GM21825 (cell line): ENCODE measurements around the gene KNTC1.
"Not testable (repeated sequence)": the region's sequence is repeated elsewhere in the genome, so short reads cannot be mapped to it uniquely, and the experiment has no call there.

Experiments
- ATAC-seq: cut with Tn5 transposase; IDR thresholded peaks from one replicate; pipeline ENCODE4 v1.9.1; 2021; ENCODE audit warnings: mild to moderate bottlenecking, moderate library complexity; ENCODE audit not compliant: unreplicated experiment

KNTC1 gene

GRCh38 chr12:122505419-122506051 lies 21.5 kb upstream of the KNTC1 start:
- no peak for ATAC-seq

GRCh38 chr12:122506393-122506938 lies 20.6 kb upstream of the KNTC1 start:
- ATAC-seq, result no peak

- no peak for ATAC-seq
Observed at GRCh38 chr12:122508163-122508562, 18.9 kb upstream of the KNTC1 start.

- not testable (repeated sequence) for ATAC-seq
Observed at GRCh38 chr12:122513028-122513427, 14.0 kb upstream of the KNTC1 start.

- no peak for ATAC-seq
Observed at GRCh38 chr12:122513660-122514059, 13.4 kb upstream of the KNTC1 start.

GRCh38 chr12:122515275-122515674 lies 11.8 kb upstream of the KNTC1 start:
- ATAC-seq, result no peak

- ATAC-seq, result no peak
Observed at GRCh38 chr12:122516544-122517361, 10.3 kb upstream of the KNTC1 start.

GRCh38 chr12:122517877-122518276 lies 9.2 kb upstream of the KNTC1 start:
- ATAC-seq, result no peak

GRCh38 chr12:122518908-122519307 lies 8.1 kb upstream of the KNTC1 start:
- ATAC-seq, result no peak

- ATAC-seq, result no peak
Observed at GRCh38 chr12:122519418-122519817, 7.6 kb upstream of the KNTC1 start.

- no peak for ATAC-seq
Observed at GRCh38 chr12:122520676-122521075, 6.4 kb upstream of the KNTC1 start.

GRCh38 chr12:122523280-122523679 lies 3.8 kb upstream of the KNTC1 start:
- no peak for ATAC-seq

- ATAC-seq, result no peak
Observed at GRCh38 chr12:122523846-122524718, 3.0 kb upstream of the KNTC1 start.

- ATAC-seq, result no peak
Observed at GRCh38 chr12:122527478-122527944, 462 bp downstream of the KNTC1 start.

- ATAC-seq, result no peak
Observed at GRCh38 chr12:122528582-122528981, 1.5 kb downstream of the KNTC1 start.

GRCh38 chr12:122528992-122529391 lies 1.9 kb downstream of the KNTC1 start:
- ATAC-seq, result no peak

- no peak for ATAC-seq
Observed at GRCh38 chr12:122533856-122534255, 6.8 kb downstream of the KNTC1 start.

- ATAC-seq, result no peak
Observed at GRCh38 chr12:122537021-122537420, 10.0 kb downstream of the KNTC1 start.

- no peak for ATAC-seq
Observed at GRCh38 chr12:122538496-122538895, 11.4 kb downstream of the KNTC1 start.

GRCh38 chr12:122544537-122544936 lies 17.5 kb downstream of the KNTC1 start:
- no peak for ATAC-seq

GRCh38 chr12:122545855-122546254 lies 18.8 kb downstream of the KNTC1 start:
- peak; percentile 69 for ATAC-seq
